ENCODE measurements around the gene TMEM183A.
A peak's percentile ranks its signal among the peaks of the same experiment; 100 is the strongest.
"Not testable (repeated sequence)": the region's sequence is repeated elsewhere in the genome, so short reads cannot be mapped to it uniquely, and the experiment has no call there.

Gene TMEM183A

GRCh38 chr1:203006948-203007871, at the start of gene TMEM183A:
Gene TMEM183A (plus strand): TSS chr1:203007374. CDS start chr1:203007466, 92 bp downstream.
- peak; percentile 96 for DNase-seq

- DNase-seq: peak; percentile 91
Observed at GRCh38 chr1:202957733-202958543, 49.2 kb upstream of the TMEM183A start, which contains the start of gene ADIPOR1. Gene ADIPOR1 (minus strand): TSS chr1:202958312. CDS start chr1:202951070, 7,242 bp downstream.

- no peak for DNase-seq
Observed at GRCh38 chr1:202958544-202959275, 48.5 kb upstream of the TMEM183A start.

GRCh38 chr1:202959276-202959620, 47.9 kb upstream of the TMEM183A start:
- no peak for DNase-seq

- no peak for DNase-seq
Observed at GRCh38 chr1:202961220-202961880, 45.8 kb upstream of the TMEM183A start.

- DNase-seq: no peak
Observed at GRCh38 chr1:202964791-202965410, 42.3 kb upstream of the TMEM183A start.

- DNase-seq: no peak
Observed at GRCh38 chr1:202965422-202965821, 41.8 kb upstream of the TMEM183A start.

- DNase-seq: no peak
Observed at GRCh38 chr1:202966006-202966898, 40.9 kb upstream of the TMEM183A start.

GRCh38 chr1:202967684-202968281, 39.4 kb upstream of the TMEM183A start:
- no peak for DNase-seq

GRCh38 chr1:202968351-202968750, 38.8 kb upstream of the TMEM183A start:
- DNase-seq: no peak

GRCh38 chr1:202968895-202969295, 38.3 kb upstream of the TMEM183A start:
- DNase-seq: peak; percentile 27

- no peak for DNase-seq
Observed at GRCh38 chr1:202972046-202972445, 35.1 kb upstream of the TMEM183A start.

- DNase-seq: no peak
Observed at GRCh38 chr1:202974856-202975255, 32.3 kb upstream of the TMEM183A start.

- DNase-seq: no peak
Observed at GRCh38 chr1:202976633-202977032, 30.5 kb upstream of the TMEM183A start.

- no peak for DNase-seq
Observed at GRCh38 chr1:202979459-202979858, 27.7 kb upstream of the TMEM183A start.

GRCh38 chr1:202981939-202982338, 25.2 kb upstream of the TMEM183A start:
- DNase-seq: no peak

- DNase-seq: no peak
Observed at GRCh38 chr1:202982715-202983430, 24.3 kb upstream of the TMEM183A start.

- DNase-seq: not testable (repeated sequence)
Observed at GRCh38 chr1:202986120-202986519, 21.1 kb upstream of the TMEM183A start.

GRCh38 chr1:202987255-202987654, 19.9 kb upstream of the TMEM183A start:
- DNase-seq: no peak

Data from stimulated activated CD4-positive, alpha-beta T cell treated with anti-CD3 and anti-CD28 coated beads, Interleukin-4, amount 100 ng/mL, for 24 hours (primary cell).